ENCODE data around the gene ANKFY1. TPM values are rescaled to one million over a fixed set of nuclear protein-coding genes. Genes with fewer than 3 reads are reported as not detected.
A peak's percentile ranks its signal among the peaks of the same experiment; 100 is the strongest.

The ANKFY1 gene
- total RNA-seq, 6 experiments from 2014 or later: 37.1 to 45.1 (median 40.7) TPM

DNA sequence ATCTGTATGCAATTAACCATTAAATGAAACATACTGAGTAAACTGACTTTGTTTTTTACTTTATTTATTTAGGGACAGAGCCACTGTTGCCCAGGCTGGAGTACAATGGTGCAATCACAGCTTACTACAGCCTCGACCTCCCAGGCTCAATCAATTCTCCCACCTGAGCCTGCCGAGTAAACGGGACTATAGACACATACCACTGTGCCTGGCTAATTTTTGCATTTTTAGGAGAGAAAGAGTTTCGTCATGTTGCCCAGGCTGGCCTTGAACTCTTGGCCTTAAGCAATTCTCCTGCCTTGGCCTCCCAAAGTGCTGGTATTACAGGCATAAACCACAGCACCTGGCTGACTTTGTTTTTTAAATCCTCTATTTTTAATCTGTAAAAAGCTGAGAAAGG is 42.6 kb downstream of the ANKFY1 start:
- H3K27ac Mint-ChIP-seq: no peak overlapping the region
- TF ChIP-seq, protein P1, sequence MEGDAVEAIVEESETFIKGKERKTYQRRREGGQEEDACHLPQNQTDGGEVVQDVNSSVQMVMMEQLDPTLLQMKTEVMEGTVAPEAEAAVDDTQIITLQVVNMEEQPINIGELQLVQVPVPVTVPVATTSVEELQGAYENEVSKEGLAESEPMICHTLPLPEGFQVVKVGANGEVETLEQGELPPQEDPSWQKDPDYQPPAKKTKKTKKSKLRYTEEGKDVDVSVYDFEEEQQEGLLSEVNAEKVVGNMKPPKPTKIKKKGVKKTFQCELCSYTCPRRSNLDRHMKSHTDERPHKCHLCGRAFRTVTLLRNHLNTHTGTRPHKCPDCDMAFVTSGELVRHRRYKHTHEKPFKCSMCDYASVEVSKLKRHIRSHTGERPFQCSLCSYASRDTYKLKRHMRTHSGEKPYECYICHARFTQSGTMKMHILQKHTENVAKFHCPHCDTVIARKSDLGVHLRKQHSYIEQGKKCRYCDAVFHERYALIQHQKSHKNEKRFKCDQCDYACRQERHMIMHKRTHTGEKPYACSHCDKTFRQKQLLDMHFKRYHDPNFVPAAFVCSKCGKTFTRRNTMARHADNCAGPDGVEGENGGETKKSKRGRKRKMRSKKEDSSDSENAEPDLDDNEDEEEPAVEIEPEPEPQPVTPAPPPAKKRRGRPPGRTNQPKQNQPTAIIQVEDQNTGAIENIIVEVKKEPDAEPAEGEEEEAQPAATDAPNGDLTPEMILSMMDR (IDR thresholded peaks at IDR 0.05): no peak
- no peak for DNase-seq
- H3K36me3 Mint-ChIP-seq (ENCODE audit: low read depth): no peaks in the 10 kb centered on the region; the same call in 1 of the 2 replicates
- no peak overlapping the region for H3K4me3 Mint-ChIP-seq
- no peaks in the 10 kb centered on the region; the same call in 1 of the 2 replicates for H3K27me3 Mint-ChIP-seq (ENCODE audit: insufficient read depth)
- H3K9me3 Mint-ChIP-seq: no peaks in the 10 kb centered on the region
- H3K4me1 Mint-ChIP-seq (ENCODE audit: low read depth): no peaks in the 10 kb centered on the region

DNA sequence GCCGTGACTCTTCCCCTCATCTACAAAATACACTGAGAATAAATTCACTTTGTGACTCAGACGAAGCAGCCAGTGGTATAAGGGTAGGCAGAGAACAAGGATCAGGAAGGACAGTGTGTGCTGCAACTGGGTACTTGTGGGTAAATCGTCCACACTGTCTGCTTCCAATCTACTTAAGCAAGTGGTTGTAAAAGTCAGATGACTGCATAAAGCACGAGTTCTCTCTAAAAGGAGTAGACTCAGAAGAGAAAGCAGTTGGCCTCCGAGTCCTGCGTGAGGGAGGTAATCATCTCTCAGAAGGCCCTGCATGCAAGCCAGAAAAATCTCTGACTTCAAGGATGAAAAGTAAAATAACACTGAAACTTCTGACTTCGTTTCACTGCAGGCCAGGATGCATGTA is 43.1 kb downstream of the ANKFY1 start:
- no peaks in the 10 kb centered on the region for H3K9me3 Mint-ChIP-seq
- peaks cover under 1% of the 10 kb centered on the region; the same call in 1 of the 2 replicates for H3K36me3 Mint-ChIP-seq (ENCODE audit: low read depth)
- peaks cover 1% of the 10 kb centered on the region for H3K4me1 Mint-ChIP-seq (ENCODE audit: low read depth)
- H3K27me3 Mint-ChIP-seq (ENCODE audit: insufficient read depth): no peaks in the 10 kb centered on the region; the same call in 1 of the 2 replicates
- TF ChIP-seq, protein P1 (IDR thresholded peaks at IDR 0.05): no peak
- no peak overlapping the region for H3K27ac Mint-ChIP-seq
- no peak overlapping the region for H3K4me3 Mint-ChIP-seq
- no peak for DNase-seq

DNA sequence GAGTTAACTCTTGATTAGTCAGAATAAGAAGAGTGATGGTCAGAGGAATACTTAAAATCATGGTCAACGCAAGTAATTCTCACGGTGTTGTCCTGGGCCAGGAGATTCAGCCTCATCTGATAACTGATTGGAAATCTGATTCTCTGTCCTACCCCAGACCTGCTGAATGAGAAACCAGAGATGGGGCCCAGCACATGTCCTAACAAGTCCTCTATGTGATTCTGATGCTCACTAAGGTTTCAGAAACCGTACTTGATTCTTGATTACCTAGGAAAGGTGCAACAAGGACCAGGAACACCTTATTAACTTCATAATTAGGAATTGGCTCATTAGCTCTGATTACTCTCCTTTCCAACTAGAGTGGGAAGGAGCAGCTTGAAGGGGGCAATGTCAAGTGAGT is 44.5 kb downstream of the ANKFY1 start:
- Mint-ChIP-seq H3K9me3 (no peaks in the 10 kb centered on the region), H3K27ac (no peak overlapping the region), H3K36me3 (ENCODE audit: low read depth) (peaks cover 6% of the 10 kb centered on the region; the same call in 1 of the 2 replicates), H3K4me3 (no peak overlapping the region), H3K27me3 (ENCODE audit: insufficient read depth) (no peaks in the 10 kb centered on the region; the same call in 1 of the 2 replicates), H3K4me1 (ENCODE audit: low read depth) (peaks cover 8% of the 10 kb centered on the region)
- TF ChIP-seq, protein P1 (IDR thresholded peaks at IDR 0.05): no peak
- no peak for DNase-seq

DNA sequence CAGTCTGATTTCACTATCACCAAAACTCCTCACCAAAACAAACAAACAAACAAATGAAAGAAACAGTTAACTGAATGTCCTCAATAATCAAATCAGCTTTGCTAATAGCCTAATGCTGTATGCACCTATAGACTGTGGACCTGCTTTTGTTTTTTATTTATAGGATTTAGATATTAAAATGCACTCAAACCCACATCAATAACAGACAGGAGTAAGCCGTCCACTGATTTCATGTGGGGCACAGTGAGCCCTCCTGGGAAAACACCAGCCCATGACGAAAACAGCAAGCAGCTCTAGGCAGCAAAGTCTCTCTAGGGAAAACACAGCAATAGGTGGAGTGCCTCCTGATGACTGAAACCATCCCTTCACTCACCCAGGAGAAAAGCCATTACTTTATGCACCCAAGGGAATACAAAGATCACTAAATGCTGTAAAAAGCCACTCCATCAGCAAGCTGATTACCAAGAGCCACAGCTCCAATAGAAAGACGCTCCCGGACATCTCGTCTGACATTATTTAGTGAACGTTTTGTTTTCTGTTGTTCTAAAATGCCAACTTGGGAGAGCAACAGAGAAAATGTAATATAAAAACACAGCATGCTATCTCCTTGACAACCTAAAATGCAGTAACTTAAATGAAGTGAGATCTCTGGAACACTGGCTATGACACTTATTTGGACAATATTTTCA is 47.8 kb downstream of the ANKFY1 start:
- H3K4me1 Mint-ChIP-seq (ENCODE audit: low read depth): peaks cover 8% of the 10 kb centered on the region
- H3K36me3 Mint-ChIP-seq (ENCODE audit: low read depth): peaks cover 6% of the 10 kb centered on the region; the same call in 1 of the 2 replicates
- H3K27ac Mint-ChIP-seq: peak overlapping the region; percentile 65
- H3K27me3 Mint-ChIP-seq (ENCODE audit: insufficient read depth): no peaks in the 10 kb centered on the region
- TF ChIP-seq, protein P1 (IDR thresholded peaks at IDR 0.05): no peak
- DNase-seq: no peak
- H3K4me3 Mint-ChIP-seq: no peak overlapping the region
- no peaks in the 10 kb centered on the region for H3K9me3 Mint-ChIP-seq

DNA sequence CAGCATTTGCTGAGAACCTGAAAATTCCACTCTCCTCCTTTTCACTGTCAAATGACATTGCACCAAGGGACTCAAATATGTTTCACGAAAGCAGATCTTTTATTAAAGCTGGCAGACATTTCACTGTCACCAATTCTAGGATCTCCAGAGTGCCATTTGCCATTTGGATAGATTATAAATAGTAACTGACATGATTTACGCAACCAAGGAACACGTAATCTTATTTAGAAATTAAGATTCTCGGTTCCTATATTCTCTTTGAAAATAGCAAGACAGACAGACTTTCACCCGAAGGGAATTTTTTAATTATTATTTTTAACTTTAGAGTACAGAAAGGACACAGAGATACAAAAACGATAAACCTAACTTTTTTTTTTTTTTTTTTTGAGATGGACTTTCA is 49.6 kb downstream of the ANKFY1 start:
- Mint-ChIP-seq H3K9me3 (no peaks in the 10 kb centered on the region), H3K4me1 (ENCODE audit: low read depth) (peaks cover 8% of the 10 kb centered on the region), H3K27me3 (ENCODE audit: insufficient read depth) (no peaks in the 10 kb centered on the region), H3K4me3 (no peak overlapping the region), H3K27ac (no peak overlapping the region), H3K36me3 (ENCODE audit: low read depth) (peaks cover 6% of the 10 kb centered on the region; the same call in 1 of the 2 replicates)
- TF ChIP-seq, protein P1 (IDR thresholded peaks at IDR 0.05): no peak
- no peak for DNase-seq
